Mesendoderm (in vitro differentiated cells): ENCODE data around the gene PTF1A.
A peak's percentile ranks its signal among the peaks of the same experiment; 100 is the strongest.

Experiments used
- DNase-seq: peaks from one replicate; pipeline ENCODE4 v3.0.0; 2013
- H2AK5ac ChIP-seq: 2 replicates; pipeline ENCODE4 v1.6.1; 2013; ENCODE audit warnings: low read length, inconsistent platforms
- H2BK120ac ChIP-seq: 2 replicates; pipeline ENCODE4 v1.6.1; 2013; ENCODE audit warnings: low read depth, mild to moderate bottlenecking, low read length, moderate library complexity, mixed read lengths
- H2BK15ac ChIP-seq: replicated peaks from 2 replicates; pipeline ENCODE4 v1.6.1; 2013; ENCODE audit warnings: low read depth, mild to moderate bottlenecking, moderate library complexity
- H2BK5ac ChIP-seq: 2 replicates; pipeline ENCODE4 v1.6.1; 2013; ENCODE audit warnings: low read length, inconsistent platforms
- H3K18ac ChIP-seq: 2 replicates; pipeline ENCODE4 v1.6.1; 2013; ENCODE audit warnings: mild to moderate bottlenecking, low read length, mixed read lengths
- H3K23ac ChIP-seq: one replicate; pipeline ENCODE4 v1.6.1; 2013; ENCODE audit warnings: low read length
- H3K27ac ChIP-seq: 2 replicates; pipeline ENCODE4 v1.5.1; 2013; ENCODE audit warnings: low read depth, mild to moderate bottlenecking, inconsistent platforms, low read length, moderate library complexity
- H3K27me3 ChIP-seq: 2 replicates; pipeline ENCODE4 v1.6.1; 2013; ENCODE audit warnings: low read length, control low read depth, mild to moderate bottlenecking, inconsistent platforms; ENCODE audit not compliant: insufficient read depth, poor library complexity
- H3K36me3 ChIP-seq: 2 replicates; pipeline ENCODE4 v1.6.1; 2013; ENCODE audit warnings: low read length, inconsistent platforms; ENCODE audit not compliant: control insufficient read depth, insufficient read depth
- H3K4ac ChIP-seq: one replicate; pipeline ENCODE4 v1.6.1; 2013; ENCODE audit warnings: low read depth, mild to moderate bottlenecking, low read length, moderate library complexity
- H3K4me1 ChIP-seq: 2 replicates; pipeline ENCODE4 v1.6.1; 2013; ENCODE audit warnings: low read depth, low read length, inconsistent platforms; ENCODE audit not compliant: control insufficient read depth
- H3K4me2 ChIP-seq: 2 replicates; pipeline ENCODE4 v1.6.1; 2013; ENCODE audit warnings: low read length
- H3K4me3 ChIP-seq: 2 replicates; pipeline ENCODE4 v1.5.1; 2013; ENCODE audit warnings: mild to moderate bottlenecking, low read length
- H3K56ac ChIP-seq: one replicate; pipeline ENCODE4 v1.6.1; 2013; ENCODE audit warnings: low read length
- H3K79me1 ChIP-seq: 2 replicates; pipeline ENCODE4 v1.6.1; 2013; ENCODE audit warnings: low read length, inconsistent platforms
- H3K79me2 ChIP-seq: 2 replicates; pipeline ENCODE4 v1.6.1; 2013; ENCODE audit warnings: mild to moderate bottlenecking, low read length; ENCODE audit not compliant: control insufficient read depth, insufficient read depth
- H3K9ac ChIP-seq: 2 replicates; pipeline ENCODE4 v1.6.1; 2013; ENCODE audit warnings: low read length, inconsistent platforms
- H4K5ac ChIP-seq: one replicate; pipeline ENCODE4 v1.6.1; 2013; ENCODE audit warnings: low read length
- H4K8ac ChIP-seq: one replicate; pipeline ENCODE4 v1.6.1; 2013; ENCODE audit warnings: low read depth, mild to moderate bottlenecking, control low read depth, low read length, moderate library complexity
- WGBS: extraction: QIAGEN DNeasy Blood & Tissue Kit; methylation state at CpG from one replicate; pipeline ENCODE4 v1.1.7; 2013; ENCODE audit warnings: low lambda C conversion rate, missing lambda C conversion rate; ENCODE audit not compliant: insufficient coverage; ENCODE audit errors: extremely low coverage; 5-methylcytosine and 5-hydroxymethylcytosine counted together

Gene PTF1A

GRCh38 chr10:23198940-23199767 is 7.0 kb downstream of the PTF1A start:
- Histone ChIP-seq H4K8ac (no peak overlapping the region), H2BK5ac (no peak overlapping the region), H3K18ac (no peak overlapping the region), H3K27me3 (peaks cover 97% of the 10 kb centered on the region), H3K23ac (no peak overlapping the region), H2BK120ac (no peak overlapping the region), H2AK5ac (no peak overlapping the region), H3K9ac (peak overlapping the region; percentile 27), H3K56ac (peak overlapping the region; percentile 74), H3K36me3 (no peaks in the 10 kb centered on the region), H3K27ac (no peak overlapping the region), H3K4me2 (peak overlapping the region; percentile 61), H3K4me1 (no peaks in the 10 kb centered on the region), H3K4ac (no peak overlapping the region), H3K79me2 (no peaks in the 10 kb centered on the region), H3K4me3 (no peak overlapping the region), H4K5ac (no peak overlapping the region), H2BK15ac (no peak overlapping the region), H3K79me1 (no peaks in the 10 kb centered on the region)
- peak; percentile 73 for DNase-seq
- WGBS, result no CpG with 5 or more reads among the region's 60 CpGs

DNA sequence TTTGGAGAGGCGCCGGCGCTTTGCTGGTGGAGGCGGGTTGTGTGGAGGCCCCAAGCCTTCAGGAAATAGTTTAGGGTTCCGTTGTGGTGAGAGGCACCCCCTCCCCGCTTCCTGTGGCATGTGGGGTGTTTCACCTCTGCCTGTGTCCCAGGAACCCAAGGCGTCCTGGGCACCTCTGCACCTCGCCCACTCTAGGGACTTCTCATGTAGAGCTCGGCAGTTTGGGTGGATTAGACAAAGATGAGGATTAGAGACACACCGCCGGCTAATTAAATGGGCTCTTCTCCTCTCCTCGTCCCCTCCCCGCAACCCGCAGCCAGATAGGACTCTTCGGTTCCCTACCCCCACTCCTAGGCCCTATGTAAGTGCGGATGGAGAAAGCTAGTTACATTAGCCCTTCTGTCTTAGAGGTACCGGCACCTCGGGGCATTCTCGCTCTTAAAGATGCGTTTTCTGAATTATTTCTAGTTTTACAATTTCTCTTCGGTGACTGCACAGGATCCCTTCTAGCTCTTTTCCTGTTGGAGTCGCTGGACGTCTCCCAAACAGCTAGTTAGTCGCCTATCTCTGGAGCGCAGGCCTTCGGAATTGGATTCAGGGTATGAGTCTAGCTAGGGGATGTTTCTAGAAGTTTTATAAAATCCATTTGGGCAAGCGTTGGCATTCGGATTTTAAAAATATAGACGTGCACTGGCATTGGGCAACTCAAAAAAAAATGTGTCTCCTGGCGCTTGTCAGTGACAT is 7.8 kb downstream of the PTF1A start:
- no peak overlapping the region for H3K56ac ChIP-seq
- no peaks in the 10 kb centered on the region for H3K79me1 ChIP-seq
- no peaks in the 10 kb centered on the region for H3K4me1 ChIP-seq
- no peak overlapping the region for H2BK5ac ChIP-seq
- H3K4me2 ChIP-seq, result no peak overlapping the region
- no peak overlapping the region for H3K9ac ChIP-seq
- H3K4ac ChIP-seq, result no peak overlapping the region
- H3K4me3 ChIP-seq, result no peak overlapping the region
- H4K8ac ChIP-seq, result no peak overlapping the region
- H3K18ac ChIP-seq, result no peak overlapping the region
- H4K5ac ChIP-seq, result no peak overlapping the region
- H3K79me2 ChIP-seq, result no peaks in the 10 kb centered on the region
- DNase-seq, result no peak
- WGBS, result no CpG with 5 or more reads among the region's 30 CpGs
- no peak overlapping the region for H3K27ac ChIP-seq
- H2BK15ac ChIP-seq, result no peak overlapping the region
- H3K36me3 ChIP-seq, result no peaks in the 10 kb centered on the region
- H2AK5ac ChIP-seq, result no peak overlapping the region
- H3K23ac ChIP-seq, result no peak overlapping the region
- peaks cover 96% of the 10 kb centered on the region for H3K27me3 ChIP-seq
- no peak overlapping the region for H2BK120ac ChIP-seq

GRCh38 chr10:23200586-23200985 is 8.5 kb downstream of the PTF1A start:
- no peak overlapping the region for H3K56ac ChIP-seq
- peaks cover 92% of the 10 kb centered on the region for H3K27me3 ChIP-seq
- H3K18ac ChIP-seq, result no peak overlapping the region
- H2BK5ac ChIP-seq, result no peak overlapping the region
- H2AK5ac ChIP-seq, result no peak overlapping the region
- H4K5ac ChIP-seq, result no peak overlapping the region
- no peak overlapping the region for H2BK15ac ChIP-seq
- H3K4me3 ChIP-seq, result no peak overlapping the region
- no peak overlapping the region for H3K9ac ChIP-seq
- no peak overlapping the region for H3K4ac ChIP-seq
- H3K36me3 ChIP-seq, result no peaks in the 10 kb centered on the region
- H3K27ac ChIP-seq, result no peak overlapping the region
- no peaks in the 10 kb centered on the region for H3K79me1 ChIP-seq
- no peak overlapping the region for H4K8ac ChIP-seq
- H3K79me2 ChIP-seq, result no peaks in the 10 kb centered on the region
- H2BK120ac ChIP-seq, result no peak overlapping the region
- H3K23ac ChIP-seq, result no peak overlapping the region
- no peak overlapping the region for H3K4me2 ChIP-seq
- no peak for DNase-seq
- no peaks in the 10 kb centered on the region for H3K4me1 ChIP-seq
- WGBS, result no CpG with 5 or more reads among the region's 12 CpGs

DNA sequence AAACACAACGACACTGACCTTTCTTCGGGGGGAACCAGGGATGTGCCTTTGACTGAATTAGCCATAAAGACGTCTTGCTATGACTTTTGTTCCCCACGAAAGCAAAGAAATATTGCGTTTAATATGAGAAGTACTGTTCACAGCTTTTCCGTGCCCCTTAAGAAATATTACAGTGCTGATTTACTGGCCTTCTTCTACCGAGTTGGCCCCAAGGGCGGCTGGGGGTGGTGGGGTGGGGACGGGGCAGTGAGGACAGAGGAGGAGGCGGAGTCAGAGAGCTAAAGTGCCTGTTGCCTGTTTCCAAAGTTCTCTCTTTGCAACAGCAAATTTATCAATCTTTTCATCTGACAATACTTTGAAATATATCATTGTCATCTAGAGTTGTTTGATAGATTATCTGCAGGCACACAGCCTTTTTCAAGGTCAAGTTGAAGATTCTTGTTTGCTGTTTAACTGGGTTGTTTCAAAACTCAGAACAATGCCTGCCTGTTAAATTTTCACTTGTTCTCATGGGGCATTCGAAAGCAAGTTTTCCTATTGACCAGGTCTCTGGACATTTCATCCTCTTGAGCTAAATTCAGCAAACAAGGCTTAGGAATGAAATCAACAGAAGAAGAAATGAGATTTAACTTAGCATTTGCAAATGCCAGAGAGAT is 9.0 kb downstream of the PTF1A start:
- H3K79me2 ChIP-seq, result no peaks in the 10 kb centered on the region
- no peak overlapping the region for H4K5ac ChIP-seq
- no peak overlapping the region for H3K23ac ChIP-seq
- no CpG with 5 or more reads among the region's 11 CpGs for WGBS
- no peaks in the 10 kb centered on the region for H3K79me1 ChIP-seq
- H3K27me3 ChIP-seq, result peaks cover 89% of the 10 kb centered on the region
- H2BK5ac ChIP-seq, result no peak overlapping the region
- no peak overlapping the region for H3K18ac ChIP-seq
- no peak overlapping the region for H2BK120ac ChIP-seq
- no peaks in the 10 kb centered on the region for H3K4me1 ChIP-seq
- H3K9ac ChIP-seq, result no peak overlapping the region
- H4K8ac ChIP-seq, result no peak overlapping the region
- no peak overlapping the region for H2AK5ac ChIP-seq
- no peak overlapping the region for H3K56ac ChIP-seq
- H3K4me2 ChIP-seq, result no peak overlapping the region
- no peak overlapping the region for H3K27ac ChIP-seq
- no peak overlapping the region for H2BK15ac ChIP-seq
- H3K4me3 ChIP-seq, result no peak overlapping the region
- no peaks in the 10 kb centered on the region for H3K36me3 ChIP-seq
- DNase-seq, result no peak
- no peak overlapping the region for H3K4ac ChIP-seq

GRCh38 chr10:23201837-23202236 is 9.7 kb downstream of the PTF1A start:
- WGBS, result no CpG with 5 or more reads among the region's 4 CpGs
- no peak overlapping the region for H3K9ac ChIP-seq

More at GRCh38 chr10:23201837-23202236, 9.7 kb downstream of the PTF1A start:
- H3K18ac ChIP-seq, result no peak overlapping the region
- no peak for DNase-seq
- no peak overlapping the region for H3K4me2 ChIP-seq
- no peak overlapping the region for H3K56ac ChIP-seq
- no peaks in the 10 kb centered on the region for H3K36me3 ChIP-seq
- no peaks in the 10 kb centered on the region for H3K79me1 ChIP-seq
- no peak overlapping the region for H3K23ac ChIP-seq
- H4K8ac ChIP-seq, result no peak overlapping the region
- peaks cover 82% of the 10 kb centered on the region for H3K27me3 ChIP-seq
- no peak overlapping the region for H2BK15ac ChIP-seq
- no peak overlapping the region for H2AK5ac ChIP-seq
- H2BK120ac ChIP-seq, result no peak overlapping the region
- no peak overlapping the region for H3K4me3 ChIP-seq
- H3K4me1 ChIP-seq, result no peaks in the 10 kb centered on the region
- no peaks in the 10 kb centered on the region for H3K79me2 ChIP-seq
- no peak overlapping the region for H3K4ac ChIP-seq
- no peak overlapping the region for H3K27ac ChIP-seq
- no peak overlapping the region for H2BK5ac ChIP-seq
- H4K5ac ChIP-seq, result no peak overlapping the region
